GM19099 (cell line): ENCODE results near the gene PTTG1IP.
A peak's percentile ranks its signal among the peaks of the same experiment; 100 is the strongest.

Source experiments
- POLR2A ChIP-seq: IDR thresholded peaks from 3 replicates; pipeline ENCODE4 v1.6.1; 2011; ENCODE audit warnings: low read depth; ENCODE audit not compliant: insufficient read length; ENCODE audit errors: extremely low read depth

PTTG1IP gene

DNA sequence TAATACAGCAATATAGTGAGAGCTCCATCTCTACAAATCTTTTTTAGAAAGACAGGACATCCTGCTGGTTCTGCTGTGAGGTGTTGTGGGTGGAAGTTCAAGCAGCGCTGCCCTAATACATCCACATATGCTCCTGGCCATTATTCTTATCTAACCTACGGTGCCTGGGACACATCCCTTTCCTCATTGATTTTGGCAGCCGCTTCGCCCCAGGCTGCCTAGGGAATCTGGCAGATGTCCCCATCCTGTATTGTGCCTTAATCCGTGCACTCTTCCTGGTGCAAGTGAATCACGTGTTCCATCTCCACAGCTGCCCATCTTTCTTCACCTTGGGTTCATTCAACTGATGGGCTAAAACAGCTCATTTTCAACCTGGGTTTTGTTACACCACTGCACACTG is 68.7 kb downstream of the PTTG1IP start:
- TF ChIP-seq POLR2A: no peak

DNA sequence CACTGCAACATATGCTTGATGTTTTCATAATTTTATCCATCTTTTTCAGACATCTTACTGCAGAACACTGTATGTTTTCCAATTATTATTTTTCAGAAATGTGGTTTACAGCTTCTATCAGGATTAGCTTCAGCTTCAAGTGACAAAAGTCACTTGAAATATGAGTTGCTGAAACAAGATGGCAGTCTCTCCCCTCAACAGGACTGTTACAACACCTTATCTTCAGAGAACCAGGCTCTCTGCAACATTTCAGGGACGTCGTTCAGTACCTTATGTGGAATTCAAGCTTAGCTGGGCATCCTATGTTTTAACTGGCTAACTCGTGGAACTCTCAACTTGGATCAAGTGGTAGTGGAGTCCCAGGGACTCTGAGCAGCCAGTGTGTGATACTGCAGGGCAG is 69.8 kb downstream of the PTTG1IP start:
- no peak for TF ChIP-seq POLR2A

DNA sequence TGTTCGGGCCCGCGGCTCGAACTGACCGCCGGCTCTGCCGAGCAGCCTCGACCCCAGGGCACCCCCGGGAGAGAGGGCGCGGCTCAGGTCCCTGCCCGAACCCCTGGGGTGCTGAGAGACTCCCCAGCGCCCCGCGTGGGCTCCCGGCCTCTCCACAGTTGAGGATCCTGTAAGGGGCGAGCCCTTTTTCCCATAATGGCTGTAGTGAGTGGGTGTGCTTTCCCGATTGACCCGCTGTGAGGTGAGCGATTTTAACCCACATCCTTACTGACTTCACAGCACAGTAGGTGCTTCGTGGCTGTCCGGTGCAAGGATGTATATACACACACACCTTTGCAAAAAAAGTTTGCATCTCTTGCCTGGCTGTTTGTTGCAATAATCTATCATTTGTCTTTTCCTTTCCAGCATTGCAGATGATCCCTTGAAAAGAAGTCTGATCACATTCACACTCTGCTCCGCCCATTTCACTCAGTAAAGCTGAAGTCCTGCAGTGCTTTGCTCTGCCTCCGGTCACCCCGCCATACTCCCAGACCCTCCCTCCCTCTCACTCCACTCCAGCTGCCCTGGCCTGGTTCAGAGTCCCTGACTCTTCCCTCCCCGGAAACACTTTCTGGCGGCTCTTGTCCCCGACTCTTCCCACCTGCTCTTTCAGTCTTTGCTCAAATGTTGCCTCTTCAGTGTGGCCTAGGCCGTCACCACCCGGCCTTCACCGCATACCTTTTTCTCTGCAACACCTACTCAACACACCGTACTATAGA is 70.9 kb downstream of the PTTG1IP start:
- TF ChIP-seq POLR2A: no peak

DNA sequence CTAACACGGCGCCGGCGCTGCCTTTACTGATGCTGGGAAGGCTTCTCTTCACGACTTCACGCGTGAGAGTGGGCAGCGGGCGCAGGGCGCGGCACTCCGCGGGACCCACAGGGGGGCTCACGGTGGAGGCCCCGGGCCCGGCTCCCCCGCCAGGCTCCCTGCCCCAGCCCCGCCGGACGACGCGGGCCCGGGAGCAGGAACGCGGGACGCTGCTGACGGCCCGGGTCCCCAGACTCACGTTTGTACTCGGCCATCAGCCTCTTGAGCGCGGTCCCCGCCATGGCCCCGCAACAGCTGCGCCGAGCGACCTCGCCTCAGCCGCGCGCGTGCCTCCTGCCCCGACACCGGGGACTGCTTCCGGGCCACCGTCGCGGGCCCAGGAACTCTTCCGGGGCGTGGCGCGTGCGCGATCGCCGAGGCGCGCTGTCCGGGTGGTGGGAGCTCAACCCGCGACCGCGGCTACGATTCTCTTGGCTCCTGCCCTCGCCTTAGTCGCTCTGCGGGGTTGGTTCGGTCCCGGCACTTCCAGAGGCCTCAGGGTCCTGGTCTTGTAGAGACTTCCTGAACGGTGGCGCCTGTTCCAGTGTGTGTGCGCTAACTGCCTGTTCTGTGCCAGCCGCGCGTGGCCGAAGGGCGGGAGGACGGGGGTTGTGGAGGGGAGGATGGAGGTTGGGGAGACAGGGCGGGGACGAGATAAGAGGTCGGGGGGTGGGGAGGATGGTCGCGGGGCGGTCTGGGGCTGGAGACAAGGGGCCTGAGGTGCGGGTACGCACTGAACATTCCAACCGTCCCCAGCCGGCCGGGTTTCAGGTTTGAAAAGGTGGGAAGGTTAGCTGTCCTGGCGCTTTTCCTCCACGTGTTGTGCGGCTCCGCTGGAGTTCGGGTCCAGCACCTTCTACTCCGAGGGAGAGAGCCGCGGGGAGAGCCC is 71.8 kb downstream of the PTTG1IP start, which contains the start of gene UBE2G2:
UBE2G2 (minus strand) TSS at position 353 of the 928 bp plus-strand sequence; CDS start at position 281, 72 bp downstream.
- peak; percentile 87 for TF ChIP-seq POLR2A

DNA sequence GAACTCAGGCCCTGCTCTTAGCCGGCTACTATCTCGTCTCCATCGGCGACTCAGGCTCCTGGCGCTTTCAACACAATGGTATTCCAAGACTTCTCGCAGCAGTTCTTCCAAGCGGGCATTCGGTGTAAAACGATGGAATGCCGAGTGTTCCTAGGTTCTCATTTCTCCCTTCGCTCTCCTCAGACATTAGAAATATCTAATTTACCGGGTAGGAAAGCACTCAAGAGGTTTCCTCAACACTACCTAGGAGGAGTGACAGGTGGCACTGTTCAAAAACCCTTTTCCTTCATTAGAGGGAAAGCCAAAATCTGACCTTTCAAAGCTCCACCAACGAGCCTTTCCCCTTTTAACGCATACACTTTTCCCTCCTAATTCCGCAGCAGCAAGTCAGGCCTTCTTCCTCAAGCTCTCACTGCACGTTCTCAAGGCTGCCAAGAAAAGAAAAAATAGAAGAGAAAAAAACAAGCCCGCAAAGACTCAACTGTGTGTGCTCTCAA is 72.5 kb downstream of the PTTG1IP start:
- TF ChIP-seq POLR2A: no peak

DNA sequence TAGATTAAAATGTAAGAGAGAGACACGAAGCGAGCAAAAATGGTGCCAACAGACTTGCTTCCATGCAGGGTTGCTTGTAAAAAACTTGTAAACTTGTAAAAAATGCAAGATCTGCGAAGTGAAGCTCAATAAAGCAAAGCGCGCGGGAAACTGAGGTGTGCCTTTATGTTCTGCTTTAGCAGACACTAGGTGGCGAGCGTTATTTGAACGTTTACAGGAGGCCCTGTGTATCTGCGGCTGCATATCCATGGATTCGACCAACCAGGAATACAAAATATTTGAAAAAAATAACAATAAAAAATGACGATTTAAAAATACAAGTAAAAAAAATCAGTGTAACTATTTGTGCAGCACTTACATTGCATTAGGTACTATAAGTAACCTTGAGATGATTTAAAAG is 73.4 kb downstream of the PTTG1IP start:
- TF ChIP-seq POLR2A: no peak

DNA sequence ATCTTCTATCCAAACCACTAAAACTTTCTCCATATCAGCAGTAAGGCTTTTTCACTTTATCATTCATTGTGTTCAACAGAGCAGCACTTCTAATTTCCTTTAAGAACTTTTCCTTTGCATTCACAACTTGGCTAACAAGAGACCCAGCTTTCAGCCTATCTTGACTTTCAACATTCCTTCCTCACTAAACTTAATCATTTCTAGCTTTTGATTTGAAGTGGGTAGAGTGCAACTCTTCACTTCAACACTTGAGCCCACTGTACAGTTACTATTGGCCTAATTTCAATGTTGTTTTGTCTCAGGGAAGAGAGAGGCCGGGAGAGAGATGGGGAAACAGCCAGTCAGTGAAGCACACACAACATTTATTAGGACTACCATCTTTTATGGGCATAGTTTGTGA is 73.8 kb downstream of the PTTG1IP start:
- TF ChIP-seq POLR2A: no peak
